DOHH2 (cell line): ENCODE data around the gene AQP12A.
"Not testable (repeated sequence)": the region's sequence is repeated elsewhere in the genome, so short reads cannot be mapped to it uniquely, and the experiment has no call there.

Source experiments
- CTCF ChIP-seq: fragments of 200-600 bp; sonication (generic); IDR thresholded peaks from one replicate; pipeline ENCODE4 v1.5.1; 2014; ENCODE audit warnings: antibody characterized with exemption, mild to moderate bottlenecking, low read depth, low read length; ENCODE audit not compliant: poor library complexity, severe bottlenecking
- EZH2phosphoT487 ChIP-seq: fragments of 200-600 bp; sonication (generic); IDR thresholded peaks from 2 replicates; pipeline ENCODE4 v1.6.1; 2017; ENCODE audit warnings: borderline replicate concordance, mild to moderate bottlenecking, antibody characterized with exemption, low read length, moderate library complexity, mixed read lengths

- not testable (repeated sequence) for TF ChIP-seq CTCF, EZH2phosphoT487
These were observed 13.6 kb upstream of the AQP12A start for GRCh38 chr2:240678043-240678442.
